CD4-positive, CD25-positive, alpha-beta regulatory T cell (primary cell): ENCODE results near the gene RAP1GAP2. TPM values are rescaled to one million over a fixed set of nuclear protein-coding genes. Genes with fewer than 3 reads are reported as not detected.

Source experiments
- ATAC-seq, 2 donors: fragments of 150-1000 bp; cut with Tn5 transposase; one replicate each; pipeline ENCODE4 v1.10.0; 2021; ENCODE audit warnings: low read depth in 2 of 2, moderate number of reproducible peaks in 2 of 2, moderate library complexity in 1 of 2
- DNase-seq, 3 donors: peaks; one replicate each; pipeline versions ENCODE4 v3.0.0 to v3.0.0-alpha.2; 2012 to 2022; ENCODE audit warnings: mixed read lengths in 1 of 3
- H3K27ac ChIP-seq: one replicate; pipeline ENCODE4 v1.7.0; 2013; ENCODE audit warnings: mild to moderate bottlenecking, low read length; ENCODE audit not compliant: insufficient read depth, poor library complexity, severe bottlenecking
- H3K27me3 ChIP-seq: one replicate; pipeline ENCODE4 v1.7.0; 2013; ENCODE audit warnings: low read length; ENCODE audit not compliant: control insufficient read depth, insufficient read depth
- H3K36me3 ChIP-seq: one replicate; pipeline ENCODE4 v1.7.0; 2013; ENCODE audit warnings: mild to moderate bottlenecking, low read length, moderate library complexity; ENCODE audit not compliant: control insufficient read depth, insufficient read depth
- H3K4me1 ChIP-seq: 2 replicates; pipeline ENCODE4 v1.7.0; 2013; ENCODE audit warnings: mild to moderate bottlenecking, low read length; ENCODE audit not compliant: insufficient read depth, control insufficient read depth, poor library complexity, severe bottlenecking
- H3K4me3 ChIP-seq: one replicate; pipeline ENCODE4 v1.7.0; 2013; ENCODE audit warnings: low read depth, mild to moderate bottlenecking, low read length, moderate library complexity
- H3K9me3 ChIP-seq, 2 experiments: 1 replicate in 1 of 2; 2 replicates in 1 of 2; pipeline ENCODE4 v1.7.0; 2013; ENCODE audit warnings: low read length in 2 of 2, mild to moderate bottlenecking in 1 of 2, moderate library complexity in 1 of 2; ENCODE audit not compliant: control insufficient read depth in 2 of 2
- H3K27ac Mint-ChIP-seq, 3 donors: one replicate each; pipeline ENCODE4 v1.8.0; 2020 to 2022; ENCODE audit warnings: mild to moderate bottlenecking in 3 of 3, mixed read lengths in 3 of 3, moderate library complexity in 2 of 3
- H3K27me3 Mint-ChIP-seq: one replicate; pipeline ENCODE4 v1.8.0; 2022; ENCODE audit warnings: mild to moderate bottlenecking, mixed read lengths
- H3K36me3 Mint-ChIP-seq: one replicate; pipeline ENCODE4 v1.8.0; 2020; ENCODE audit warnings: mixed read lengths
- H3K4me1 Mint-ChIP-seq, 4 donors: one replicate each; pipeline ENCODE4 v1.8.0; 2020 to 2022; ENCODE audit warnings: mixed read lengths in 4 of 4, mild to moderate bottlenecking in 1 of 4
- H3K4me3 Mint-ChIP-seq, 4 donors: one replicate each; pipeline ENCODE4 v1.8.0; 2020 to 2022; ENCODE audit warnings: mild to moderate bottlenecking in 4 of 4, mixed read lengths in 4 of 4, moderate library complexity in 3 of 4
- H3K9me3 Mint-ChIP-seq, 7 donors: one replicate each; pipeline ENCODE4 v1.8.0; 2020 to 2022; ENCODE audit warnings: mixed read lengths in 7 of 7, mild to moderate bottlenecking in 3 of 7, moderate library complexity in 2 of 7
- polyA plus RNA-seq, 4 donors: library from polyadenylated mRNA; unstranded; fragments of 300-500 nt; fragmentation: Illumina TruSeq; gene quantifications; one replicate each; pipeline ENCODE4 v1.2.3, GENCODE V29; 2021
- total RNA-seq: library from RNA; stranded (reverse); gene quantifications from one replicate; pipeline ENCODE4 v1.2.3, GENCODE V29; 2022

Gene RAP1GAP2
- total and polyA plus RNA-seq, 5 donors from 2014 or later = 2.7 to 87.6 (median 5.1) TPM

- no peak for ATAC-seq
- Mint-ChIP-seq H3K4me3 (no peak overlapping the region), H3K27ac (no peak overlapping the region)
Measured at GRCh38 chr17:3035256-3035967, 239.2 kb downstream of the RAP1GAP2 start.

GRCh38 chr17:3035968-3036280 is 239.7 kb downstream of the RAP1GAP2 start:
- no peaks in the 10 kb centered on the region for H3K36me3 Mint-ChIP-seq
- H3K27me3 ChIP-seq = no peaks in the 10 kb centered on the region
- no peaks in the 10 kb centered on the region for H3K9me3 ChIP-seq
- peaks cover 0 to 13% (median 11%) of the 10 kb centered on the region in 4 donors for H3K4me1 Mint-ChIP-seq
- ATAC-seq (no peak), DNase-seq (no peak)
- H3K4me3 ChIP-seq = no peak overlapping the region
- H3K27ac ChIP-seq = no peak overlapping the region
- no peak overlapping the region for H3K27ac Mint-ChIP-seq
- peaks cover 5% of the 10 kb centered on the region for H3K27me3 Mint-ChIP-seq
- peaks cover 2% of the 10 kb centered on the region for H3K36me3 ChIP-seq
- peaks cover 0 to 4% (median 0%) of the 10 kb centered on the region in 7 donors for H3K9me3 Mint-ChIP-seq
- no peak overlapping the region for H3K4me3 Mint-ChIP-seq
- H3K4me1 ChIP-seq = no peaks in the 10 kb centered on the region

More at GRCh38 chr17:3035256-3035967, 239.2 kb downstream of the RAP1GAP2 start:
- Histone ChIP-seq H3K27me3 (no peaks in the 10 kb centered on the region), H3K9me3 (no peaks in the 10 kb centered on the region), H3K4me1 (no peaks in the 10 kb centered on the region), H3K36me3 (peaks cover 6% of the 10 kb centered on the region), H3K4me3 (no peak overlapping the region), H3K27ac (no peak overlapping the region)
- DNase-seq = no peak
- peaks cover 0 to 4% (median 0%) of the 10 kb centered on the region in 7 donors for H3K9me3 Mint-ChIP-seq
- peaks cover 5% of the 10 kb centered on the region for H3K27me3 Mint-ChIP-seq
- peaks cover 0 to 13% (median 11%) of the 10 kb centered on the region in 4 donors for H3K4me1 Mint-ChIP-seq
- no peaks in the 10 kb centered on the region for H3K36me3 Mint-ChIP-seq

- ATAC-seq (no peak), DNase-seq (no peak)
- H3K4me3 ChIP-seq = no peak overlapping the region
- Mint-ChIP-seq H3K4me3 (no peak overlapping the region), H3K27me3 (peaks cover 5% of the 10 kb centered on the region), H3K9me3 (peaks cover 0 to 4% (median 0%) of the 10 kb centered on the region in 7 donors), H3K4me1 (peaks cover 0 to 13% (median 11%) of the 10 kb centered on the region in 4 donors), H3K36me3 (no peaks in the 10 kb centered on the region), H3K27ac (peak overlapping the region in 1 of 3 donors; percentile 5)
- no peaks in the 10 kb centered on the region for H3K4me1 ChIP-seq
- H3K9me3 ChIP-seq = no peaks in the 10 kb centered on the region
- H3K27me3 ChIP-seq = no peaks in the 10 kb centered on the region
- H3K27ac ChIP-seq = no peak overlapping the region
- no peaks in the 10 kb centered on the region for H3K36me3 ChIP-seq
Measured at GRCh38 chr17:3036800-3037199, 240.6 kb downstream of the RAP1GAP2 start.

- Mint-ChIP-seq H3K27me3 (peaks cover 5% of the 10 kb centered on the region), H3K4me3 (no peak overlapping the region), H3K27ac (no peak overlapping the region), H3K36me3 (no peaks in the 10 kb centered on the region), H3K9me3 (peaks cover 0 to 4% (median 0%) of the 10 kb centered on the region in 7 donors), H3K4me1 (peaks cover 0 to 13% (median 11%) of the 10 kb centered on the region in 4 donors)
- ATAC-seq (no peak), DNase-seq (no peak)
- H3K9me3 ChIP-seq = no peaks in the 10 kb centered on the region
- no peaks in the 10 kb centered on the region for H3K27me3 ChIP-seq
- H3K27ac ChIP-seq = no peak overlapping the region
- H3K36me3 ChIP-seq = no peaks in the 10 kb centered on the region
- no peaks in the 10 kb centered on the region for H3K4me1 ChIP-seq
- H3K4me3 ChIP-seq = no peak overlapping the region
Measured at GRCh38 chr17:3037259-3037658, 241.0 kb downstream of the RAP1GAP2 start.

- Histone ChIP-seq H3K36me3 (no peaks in the 10 kb centered on the region), H3K9me3 (peaks cover 6 to 8% of the 10 kb centered on the region in 2 experiments), H3K4me3 (no peak overlapping the region), H3K27me3 (no peaks in the 10 kb centered on the region), H3K27ac (no peak overlapping the region), H3K4me1 (no peaks in the 10 kb centered on the region)
- Mint-ChIP-seq H3K27ac (peak overlapping the region in 1 of 3 donors; percentile 3), H3K27me3 (peaks cover 12% of the 10 kb centered on the region), H3K9me3 (peaks cover 0 to 9% (median 0%) of the 10 kb centered on the region in 7 donors), H3K4me3 (no peak overlapping the region), H3K36me3 (no peaks in the 10 kb centered on the region), H3K4me1 (peaks cover 0 to 13% (median 11%) of the 10 kb centered on the region in 4 donors)
- ATAC-seq (no peak), DNase-seq (no peak)
Measured at GRCh38 chr17:3038941-3039340, 242.7 kb downstream of the RAP1GAP2 start.

GRCh38 chr17:3039736-3040135 is 243.5 kb downstream of the RAP1GAP2 start:
- Mint-ChIP-seq H3K27me3 (peaks cover 12% of the 10 kb centered on the region), H3K4me1 (peaks cover 0 to 13% (median 11%) of the 10 kb centered on the region in 4 donors), H3K36me3 (no peaks in the 10 kb centered on the region), H3K9me3 (peaks cover 0 to 16% (median 3%) of the 10 kb centered on the region in 7 donors), H3K4me3 (no peak overlapping the region), H3K27ac (no peak overlapping the region)
- Histone ChIP-seq H3K4me3 (no peak overlapping the region), H3K27me3 (no peaks in the 10 kb centered on the region), H3K36me3 (no peaks in the 10 kb centered on the region), H3K27ac (no peak overlapping the region), H3K4me1 (no peaks in the 10 kb centered on the region), H3K9me3 (peaks cover 6 to 16% of the 10 kb centered on the region in 2 experiments)
- no peak for DNase-seq
- no peak for ATAC-seq

GRCh38 chr17:3040882-3041281 is 244.6 kb downstream of the RAP1GAP2 start:
- H3K9me3 Mint-ChIP-seq = peaks cover 0 to 19% (median 4%) of the 10 kb centered on the region in 7 donors
- no peak for DNase-seq
- H3K27ac Mint-ChIP-seq = no peak overlapping the region

More at GRCh38 chr17:3040882-3041281, 244.6 kb downstream of the RAP1GAP2 start:
- Histone ChIP-seq H3K27ac (no peak overlapping the region), H3K9me3 (peaks cover 6 to 16% of the 10 kb centered on the region in 2 experiments), H3K27me3 (no peaks in the 10 kb centered on the region), H3K4me1 (no peaks in the 10 kb centered on the region), H3K36me3 (no peaks in the 10 kb centered on the region), H3K4me3 (no peak overlapping the region)
- no peak for ATAC-seq
- Mint-ChIP-seq H3K36me3 (no peaks in the 10 kb centered on the region), H3K27me3 (peaks cover 12% of the 10 kb centered on the region), H3K4me1 (peaks cover 0 to 13% (median 11%) of the 10 kb centered on the region in 4 donors), H3K4me3 (no peak overlapping the region)
